ENCODE data around the gene MYRIP.
"Not testable (repeated sequence)": the region's sequence is repeated elsewhere in the genome, so short reads cannot be mapped to it uniquely, and the experiment has no call there.

DNA sequence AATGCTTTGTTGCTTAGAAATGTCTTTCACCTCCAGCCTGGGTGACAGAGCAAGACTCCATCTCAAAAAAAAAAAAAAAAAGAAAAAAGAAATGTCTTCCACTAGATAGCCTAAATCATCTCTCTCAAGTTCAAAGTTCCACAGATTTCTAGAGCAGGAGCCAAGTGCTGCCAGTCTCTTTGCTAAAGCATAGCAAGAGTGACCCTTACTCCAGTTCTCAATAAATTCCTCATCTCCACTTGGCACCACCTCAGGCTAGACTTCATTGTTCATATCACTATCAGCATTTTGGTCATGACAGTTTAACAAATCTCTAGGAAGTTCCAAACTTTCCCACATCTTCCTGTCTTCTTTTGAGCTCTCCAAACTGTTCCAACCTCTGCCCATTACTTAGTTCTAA, 42.5 kb upstream of the MYRIP start:
- not testable (repeated sequence) for TF ChIP-seq ZFP3 (CRISPR knock-in tag; IDR thresholded peaks at IDR 0.05); ARNTL (CRISPR knock-in tag; IDR thresholded peaks at IDR 0.05; ENCODE audit: borderline replicate concordance, low read depth); OSR1 (CRISPR knock-in tag; IDR thresholded peaks at IDR 0.05); ISL1 (CRISPR knock-in tag; IDR thresholded peaks at IDR 0.05); ZNF70 (CRISPR knock-in tag; IDR thresholded peaks at IDR 0.05); ZNF8 (CRISPR knock-in tag; IDR thresholded peaks at IDR 0.05)
- TF ChIP-seq, protein P1, sequence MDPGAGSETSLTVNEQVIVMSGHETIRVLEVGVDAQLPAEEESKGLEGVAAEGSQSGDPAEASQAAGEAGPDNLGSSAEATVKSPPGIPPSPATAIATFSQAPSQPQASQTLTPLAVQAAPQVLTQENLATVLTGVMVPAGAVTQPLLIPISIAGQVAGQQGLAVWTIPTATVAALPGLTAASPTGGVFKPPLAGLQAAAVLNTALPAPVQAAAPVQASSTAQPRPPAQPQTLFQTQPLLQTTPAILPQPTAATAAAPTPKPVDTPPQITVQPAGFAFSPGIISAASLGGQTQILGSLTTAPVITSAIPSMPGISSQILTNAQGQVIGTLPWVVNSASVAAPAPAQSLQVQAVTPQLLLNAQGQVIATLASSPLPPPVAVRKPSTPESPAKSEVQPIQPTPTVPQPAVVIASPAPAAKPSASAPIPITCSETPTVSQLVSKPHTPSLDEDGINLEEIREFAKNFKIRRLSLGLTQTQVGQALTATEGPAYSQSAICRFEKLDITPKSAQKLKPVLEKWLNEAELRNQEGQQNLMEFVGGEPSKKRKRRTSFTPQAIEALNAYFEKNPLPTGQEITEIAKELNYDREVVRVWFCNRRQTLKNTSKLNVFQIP (CRISPR knock-in tag; IDR thresholded peaks at IDR 0.05; ENCODE audit: borderline replicate concordance, low read depth), result not testable (repeated sequence)
